Neural cell (in vitro differentiated cells): ENCODE results near the gene F7. TPM values are rescaled to one million over a fixed set of nuclear protein-coding genes. Genes with fewer than 3 reads are reported as not detected.

Experiments
- H2AFZ ChIP-seq: fragments of 200-600, 300-800 bp; sonication (generic), shearing (Covaris generic); 2 replicates; pipeline ENCODE4 v1.6.0; 2014; ENCODE audit warnings: low read depth, mild to moderate bottlenecking, antibody characterized with exemption, low read length, moderate library complexity
- H3F3A ChIP-seq: fragments of 200-600 bp; shearing (Covaris generic); 2 replicates; pipeline ENCODE4 v1.6.1; 2016; ENCODE audit warnings: mild to moderate bottlenecking, moderate library complexity, mixed read lengths, antibody characterized with exemption, low read length; ENCODE audit not compliant: insufficient read depth, poor library complexity, severe bottlenecking
- H3K27ac ChIP-seq: fragments of 200-600, 300-800 bp; sonication (generic), shearing (Covaris generic); 2 replicates; pipeline ENCODE4 v1.5.1; 2014; ENCODE audit warnings: mild to moderate bottlenecking, low read length, moderate library complexity
- H3K27me3 ChIP-seq: fragments of 300-800, 200-600 bp; sonication (generic), shearing (Covaris generic); 2 replicates; pipeline ENCODE4 v1.6.0; 2014; ENCODE audit warnings: mild to moderate bottlenecking, low read depth, low read length, moderate library complexity; ENCODE audit not compliant: insufficient read depth
- H3K36me3 ChIP-seq: fragments of 300-800, 200-600 bp; sonication (generic), shearing (Covaris generic); 2 replicates; pipeline ENCODE4 v1.5.1; 2014; ENCODE audit warnings: mild to moderate bottlenecking, antibody characterized with exemption, low read length, moderate library complexity; ENCODE audit not compliant: insufficient read depth
- H3K4me2 ChIP-seq: fragments of 300-800, 200-600 bp; sonication (generic), shearing (Covaris generic); 2 replicates; pipeline ENCODE4 v1.6.0; 2014; ENCODE audit warnings: mild to moderate bottlenecking, low read length
- H3K4me3 ChIP-seq: fragments of 300-800, 200-600 bp; sonication (generic), shearing (Covaris generic); 2 replicates; pipeline ENCODE4 v1.5.1; 2014; ENCODE audit warnings: mild to moderate bottlenecking, low read length, moderate library complexity
- H3K79me2 ChIP-seq: fragments of 200-600 bp; shearing (Covaris generic); replicated peaks from 2 replicates; pipeline ENCODE4 v1.6.0; 2014; ENCODE audit warnings: mild to moderate bottlenecking, low read length, moderate library complexity; ENCODE audit not compliant: insufficient read depth
- H3K9ac ChIP-seq: fragments of 300-800, 200-600 bp; sonication (generic), shearing (Covaris generic); 2 replicates; pipeline ENCODE4 v1.6.1; 2016; ENCODE audit warnings: mild to moderate bottlenecking, low read length, mixed read lengths
- H3K9me2 ChIP-seq: fragments of 200-600 bp; shearing (Covaris generic); 2 replicates; pipeline ENCODE4 v1.6.1; 2016; ENCODE audit warnings: mild to moderate bottlenecking, low read length, mixed read lengths; ENCODE audit not compliant: insufficient read depth
- H3K9me3 ChIP-seq: fragments of 200-600, 300-800 bp; sonication (generic), shearing (Covaris generic); 2 replicates; pipeline ENCODE4 v1.6.1; 2016; ENCODE audit warnings: mild to moderate bottlenecking, mixed run types, low read length, moderate library complexity, mixed read lengths
- H4K20me1 ChIP-seq: fragments of 200-600 bp; shearing (Covaris generic); 2 replicates; pipeline ENCODE4 v1.6.1; 2016; ENCODE audit warnings: mild to moderate bottlenecking, mixed run types; ENCODE audit not compliant: insufficient read depth
- EP300 ChIP-seq: fragments of 450-650 bp; conservative IDR thresholded peaks from 2 replicates; pipeline ENCODE4 v1.6.1; 2014; ENCODE audit warnings: antibody characterized with exemption, mild to moderate bottlenecking, moderate library complexity; ENCODE audit not compliant: poor library complexity, severe bottlenecking
- EZH2 ChIP-seq: fragments of 200-600, 300-800 bp; shearing (Covaris generic), sonication (generic); IDR thresholded peaks from 2 replicates; pipeline ENCODE4 v1.6.1; 2014; ENCODE audit warnings: antibody characterized with exemption, low read length, borderline replicate concordance, mild to moderate bottlenecking; ENCODE audit not compliant: insufficient read depth, poor library complexity, severe bottlenecking
- MXI1 ChIP-seq: fragments of 450-650 bp; conservative IDR thresholded peaks from 2 replicates; pipeline ENCODE4 v1.6.1; 2014; ENCODE audit warnings: antibody characterized with exemption, mild to moderate bottlenecking; ENCODE audit not compliant: poor library complexity, severe bottlenecking
- POLR2AphosphoS5 ChIP-seq: IDR thresholded peaks from 2 replicates; pipeline ENCODE4 v1.6.1; 2012
- RAD21 ChIP-seq: fragments of 450-650 bp; conservative IDR thresholded peaks from 2 replicates; pipeline ENCODE4 v1.6.1; 2014; ENCODE audit warnings: antibody characterized with exemption, mild to moderate bottlenecking, moderate library complexity
- REST ChIP-seq: IDR thresholded peaks from 2 replicates; pipeline ENCODE4 v1.6.1; 2012; ENCODE audit warnings: borderline replicate concordance
- SMC3 ChIP-seq: fragments of 450-650 bp; conservative IDR thresholded peaks from 2 replicates; pipeline ENCODE4 v1.6.1; 2014; ENCODE audit warnings: antibody characterized with exemption, mild to moderate bottlenecking, moderate library complexity; ENCODE audit not compliant: poor library complexity
- TAF1 ChIP-seq: IDR thresholded peaks from 2 replicates; pipeline ENCODE4 v1.6.1; 2012; ENCODE audit warnings: low read depth
- polyA plus RNA-seq: library from polyadenylated mRNA; depleted of rRNA; stranded (reverse); fragments of >200 nt; gene quantifications from 2 replicates; pipeline ENCODE4 v1.2.3, GENCODE V29; 2014
- TF ChIP-seq, protein P1 (sequence below): fragments of 450-650 bp; IDR thresholded peaks from 2 replicates; pipeline ENCODE4 v1.5.1; 2014; ENCODE audit warnings: antibody characterized with exemption, mild to moderate bottlenecking, moderate library complexity; ENCODE audit not compliant: poor library complexity, severe bottlenecking

The F7 gene
- polyA plus RNA-seq, 1 donor from 2014 or later, result 0.32 TPM

GRCh38 chr13:113095146-113096051 is 10.2 kb upstream of the F7 start:
- no peaks in the 10 kb centered on the region for H3K79me2 ChIP-seq
- no peak overlapping the region for H2AFZ ChIP-seq
- H3K27me3 ChIP-seq, result no peaks in the 10 kb centered on the region
- TF ChIP-seq POLR2AphosphoS5 (no peak), SMC3 (no peak), MXI1 (no peak), EZH2 (no peak), TAF1 (no peak), REST (no peak), RAD21 (no peak), EP300 (no peak)
- TF ChIP-seq, protein P1, sequence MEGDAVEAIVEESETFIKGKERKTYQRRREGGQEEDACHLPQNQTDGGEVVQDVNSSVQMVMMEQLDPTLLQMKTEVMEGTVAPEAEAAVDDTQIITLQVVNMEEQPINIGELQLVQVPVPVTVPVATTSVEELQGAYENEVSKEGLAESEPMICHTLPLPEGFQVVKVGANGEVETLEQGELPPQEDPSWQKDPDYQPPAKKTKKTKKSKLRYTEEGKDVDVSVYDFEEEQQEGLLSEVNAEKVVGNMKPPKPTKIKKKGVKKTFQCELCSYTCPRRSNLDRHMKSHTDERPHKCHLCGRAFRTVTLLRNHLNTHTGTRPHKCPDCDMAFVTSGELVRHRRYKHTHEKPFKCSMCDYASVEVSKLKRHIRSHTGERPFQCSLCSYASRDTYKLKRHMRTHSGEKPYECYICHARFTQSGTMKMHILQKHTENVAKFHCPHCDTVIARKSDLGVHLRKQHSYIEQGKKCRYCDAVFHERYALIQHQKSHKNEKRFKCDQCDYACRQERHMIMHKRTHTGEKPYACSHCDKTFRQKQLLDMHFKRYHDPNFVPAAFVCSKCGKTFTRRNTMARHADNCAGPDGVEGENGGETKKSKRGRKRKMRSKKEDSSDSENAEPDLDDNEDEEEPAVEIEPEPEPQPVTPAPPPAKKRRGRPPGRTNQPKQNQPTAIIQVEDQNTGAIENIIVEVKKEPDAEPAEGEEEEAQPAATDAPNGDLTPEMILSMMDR, result no peak
- no peak overlapping the region for H3K9ac ChIP-seq
- no peaks in the 10 kb centered on the region for H4K20me1 ChIP-seq
- no peaks in the 10 kb centered on the region for H3K9me2 ChIP-seq
- H3F3A ChIP-seq, result peaks cover 6% of the 10 kb centered on the region
- H3K27ac ChIP-seq, result no peak overlapping the region
- no peak overlapping the region for H3K4me3 ChIP-seq
- H3K36me3 ChIP-seq, result peaks cover 9% of the 10 kb centered on the region
- no peaks in the 10 kb centered on the region for H3K9me3 ChIP-seq
- no peak overlapping the region for H3K4me2 ChIP-seq

DNA sequence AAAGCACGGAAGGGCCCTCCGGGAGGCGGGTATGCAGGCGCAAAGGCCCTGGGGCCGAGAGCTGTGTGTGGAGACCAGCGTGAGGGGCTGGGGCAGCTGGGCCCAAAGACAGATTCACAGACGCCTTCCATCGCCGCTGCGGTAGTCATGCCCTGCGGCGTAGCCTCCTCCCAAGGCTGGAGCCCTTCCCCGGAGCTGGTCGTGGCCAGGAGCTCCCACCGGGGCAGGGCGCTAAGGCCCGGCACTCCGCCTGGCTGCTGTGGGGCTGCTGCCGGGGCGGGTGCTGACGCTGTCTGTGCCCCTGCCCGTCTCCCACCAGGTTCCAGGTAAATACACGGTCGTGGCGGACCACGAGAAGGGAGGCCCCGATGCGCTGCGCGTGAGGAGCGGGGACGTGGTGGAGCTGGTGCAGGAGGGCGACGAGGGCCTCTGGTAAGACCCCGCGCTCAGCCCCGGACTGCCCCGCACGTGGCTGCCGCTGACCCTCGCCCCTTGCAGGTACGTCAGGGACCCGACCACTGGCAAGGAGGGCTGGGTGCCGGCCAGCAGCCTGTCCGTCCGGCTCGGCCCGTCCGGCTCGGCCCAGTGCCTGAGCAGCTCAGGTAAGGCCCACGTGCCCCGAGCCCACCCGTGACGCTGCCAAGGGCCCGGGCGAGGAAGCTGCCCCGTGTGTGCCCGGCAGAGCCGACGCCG is 9.4 kb upstream of the F7 start:
- no peaks in the 10 kb centered on the region for H3K27me3 ChIP-seq
- no peaks in the 10 kb centered on the region for H3K9me2 ChIP-seq
- no peak overlapping the region for H3K4me2 ChIP-seq
- no peak overlapping the region for H3K4me3 ChIP-seq
- TF ChIP-seq TAF1, result no peak
- TF ChIP-seq RAD21, result no peak
- TF ChIP-seq, protein P1, result no peak
- TF ChIP-seq REST, result no peak
- TF ChIP-seq POLR2AphosphoS5, result no peak
- TF ChIP-seq MXI1, result no peak
- no peak for TF ChIP-seq SMC3
- TF ChIP-seq EZH2, result no peak
- no peak for TF ChIP-seq EP300
- no peaks in the 10 kb centered on the region for H3K9me3 ChIP-seq
- no peaks in the 10 kb centered on the region for H4K20me1 ChIP-seq
- no peaks in the 10 kb centered on the region for H3K79me2 ChIP-seq
- no peak overlapping the region for H3K9ac ChIP-seq
- H3K36me3 ChIP-seq, result peaks cover 9% of the 10 kb centered on the region
- no peak overlapping the region for H3K27ac ChIP-seq
- peaks cover 6% of the 10 kb centered on the region for H3F3A ChIP-seq
- no peak overlapping the region for H2AFZ ChIP-seq
